Liver (tissue), 9 donors: ENCODE data around the gene ZNF827. TPM values are rescaled to one million over a fixed set of nuclear protein-coding genes. Genes with fewer than 3 reads are reported as not detected.

Source experiments
- DNase-seq: peaks from one replicate; pipeline ENCODE4 v3.0.0-alpha.2; 2017; ENCODE audit warnings: low spot score
- H3K27ac ChIP-seq, 2 donors: one replicate each; pipeline ENCODE4 v1.7.0; 2013; ENCODE audit warnings: inconsistent platforms in 2 of 2, low read length in 2 of 2, control low read depth in 1 of 2, low read depth in 1 of 2, mild to moderate bottlenecking in 1 of 2
- H3K27me3 ChIP-seq, 4 donors: one replicate each; pipeline versions ENCODE4 v1.6.1 to v1.7.0; 2013; ENCODE audit warnings: low read length in 3 of 4, inconsistent platforms in 1 of 4, mild to moderate bottlenecking in 1 of 4, moderate library complexity in 1 of 4; ENCODE audit not compliant: control insufficient read depth in 4 of 4, insufficient read depth in 4 of 4
- H3K36me3 ChIP-seq, 4 donors: one replicate each; pipeline versions ENCODE4 v1.6.1 to v1.7.0; 2013; ENCODE audit warnings: low read length in 3 of 4, mild to moderate bottlenecking in 3 of 4, low read depth in 1 of 4, moderate library complexity in 1 of 4; ENCODE audit not compliant: control insufficient read depth in 4 of 4, insufficient read depth in 3 of 4
- H3K4me1 ChIP-seq, 4 donors: one replicate each; pipeline versions ENCODE4 v1.6.1 to v1.7.0; 2013; ENCODE audit warnings: low read length in 3 of 4, mild to moderate bottlenecking in 3 of 4, moderate library complexity in 1 of 4; ENCODE audit not compliant: control insufficient read depth in 4 of 4, insufficient read depth in 4 of 4
- H3K4me3 ChIP-seq, 3 donors: one replicate each; pipeline versions ENCODE4 v1.6.1 to v1.7.0; 2013; ENCODE audit warnings: low read length in 3 of 3, control low read depth in 1 of 3, low read depth in 1 of 3, mild to moderate bottlenecking in 1 of 3
- H3K9ac ChIP-seq, 2 donors: one replicate each; pipeline ENCODE4 v1.7.0; 2013; ENCODE audit warnings: low read length in 2 of 2, mild to moderate bottlenecking in 2 of 2, moderate library complexity in 2 of 2, control low read depth in 1 of 2, low read depth in 1 of 2
- H3K9me3 ChIP-seq, 4 donors: one replicate each; pipeline versions ENCODE4 v1.6.1 to v1.7.0; 2013; ENCODE audit warnings: low read length in 3 of 4; ENCODE audit not compliant: control insufficient read depth in 4 of 4
- CTCF ChIP-seq: fragments of 150-350 bp; IDR thresholded peaks from 2 replicates; pipeline ENCODE4 v1.5.1; 2017; ENCODE audit warnings: improper control_type of control experiment, low read depth, low read length; ENCODE audit not compliant: missing input control
- EGR1 ChIP-seq, 2 donors: IDR thresholded peaks; 2 replicates each; pipeline ENCODE4 v1.6.1; 2016 to 2018; ENCODE audit warnings: antibody characterized with exemption in 2 of 2, low read depth in 2 of 2
- FOXA1 ChIP-seq: IDR thresholded peaks from 2 replicates; pipeline ENCODE4 v1.6.1; 2016; ENCODE audit warnings: antibody characterized with exemption
- FOXA2 ChIP-seq: IDR thresholded peaks from 2 replicates; pipeline ENCODE4 v1.6.1; 2016; ENCODE audit warnings: antibody characterized with exemption
- HNF4G ChIP-seq: IDR thresholded peaks from 2 replicates; pipeline ENCODE4 v1.6.1; 2016; ENCODE audit warnings: antibody characterized with exemption
- JUND ChIP-seq, 2 donors: IDR thresholded peaks; 2 replicates each; pipeline ENCODE4 v1.6.1; 2016; ENCODE audit warnings: antibody characterized with exemption in 2 of 2
- MAX ChIP-seq: IDR thresholded peaks from 2 replicates; pipeline ENCODE4 v1.6.1; 2016; ENCODE audit warnings: antibody characterized with exemption
- NR2F2 ChIP-seq: IDR thresholded peaks from 2 replicates; pipeline ENCODE4 v1.6.1; 2016; ENCODE audit warnings: antibody characterized with exemption
- RAD21 ChIP-seq, 2 donors: IDR thresholded peaks; 2 replicates each; pipeline ENCODE4 v1.6.1; 2016; ENCODE audit warnings: antibody characterized with exemption in 2 of 2, mild to moderate bottlenecking in 2 of 2
- REST ChIP-seq: IDR thresholded peaks from 2 replicates; pipeline ENCODE4 v1.6.1; 2016; ENCODE audit warnings: antibody characterized with exemption, mild to moderate bottlenecking
- RXRA ChIP-seq, 2 donors: IDR thresholded peaks; 2 replicates each; pipeline ENCODE4 v1.6.1; 2017 to 2018; ENCODE audit warnings: antibody characterized with exemption in 2 of 2, mild to moderate bottlenecking in 1 of 2
- SP1 ChIP-seq: IDR thresholded peaks from 2 replicates; pipeline ENCODE4 v1.6.1; 2018; ENCODE audit warnings: antibody characterized with exemption, mild to moderate bottlenecking
- TAF1 ChIP-seq: conservative IDR thresholded peaks from 2 replicates; pipeline ENCODE4 v1.6.1; 2016; ENCODE audit warnings: antibody characterized with exemption, mild to moderate bottlenecking
- YY1 ChIP-seq: IDR thresholded peaks from 2 replicates; pipeline ENCODE4 v1.6.1; 2016; ENCODE audit warnings: antibody characterized with exemption, mild to moderate bottlenecking
- ZBTB33 ChIP-seq: IDR thresholded peaks from 2 replicates; pipeline ENCODE4 v1.6.1; 2016; ENCODE audit warnings: antibody characterized with exemption
- WGBS: extraction: QIAGEN DNeasy Blood & Tissue Kit; methylation state at CpG from one replicate; pipeline ENCODE4 v1.1.7; 2013; 5-methylcytosine and 5-hydroxymethylcytosine counted together
- polyA plus RNA-seq, 2 donors: library from polyadenylated mRNA; stranded (reverse) in 1 of 2; unstranded in 1 of 2; fragments of 200-250 nt in 1 of 2; fragments of >200 nt in 1 of 2; fragmentation: Nextera tagmentation in 1 of 2; extraction: Ambion mirVana in 1 of 2; gene quantifications; one replicate each; pipeline versions ENCODE4 v1.2.1 to v1.2.3, GENCODE V29; 2013 to 2015
- total RNA-seq, 2 donors: library from RNA; depleted of rRNA; stranded (reverse); fragments of >200 nt; gene quantifications; one replicate each; pipeline ENCODE4 v1.2.3, GENCODE V29; 2014
- donor health status: healthy.
- donor health status: healthy.
- donor health status: healthy.
- donor health status: healthy.
- donor health status: healthy.

ZNF827 gene
- total and polyA plus RNA-seq, 4 donors: 0.46 to 2.9 (median 1.2) TPM

GRCh38 chr4:145815626-145816025 is 123.0 kb downstream of the ZNF827 start:
- no peaks in the 10 kb centered on the region for H3K27me3 ChIP-seq
- no peaks in the 10 kb centered on the region for H3K36me3 ChIP-seq
- H3K9me3 ChIP-seq: no peaks in the 10 kb centered on the region
- WGBS: 88% methylated on average over 1 of the region's 1 CpG
- H3K27ac ChIP-seq: no peak overlapping the region
- no peaks in the 10 kb centered on the region for H3K4me1 ChIP-seq
- no peak for DNase-seq
- TF ChIP-seq TAF1 (no peak), SP1 (no peak), NR2F2 (no peak), REST (no peak), HNF4G (no peak), ZBTB33 (no peak), FOXA2 (no peak), JUND (IDR thresholded peaks at IDR 0.05) (no peak), MAX (no peak), RXRA (IDR thresholded peaks at IDR 0.05) (no peak), RAD21 (IDR thresholded peaks at IDR 0.05) (no peak)
- H3K4me3 ChIP-seq: no peak overlapping the region
- H3K9ac ChIP-seq: no peak overlapping the region

GRCh38 chr4:145815027-145815612 is 123.5 kb downstream of the ZNF827 start:
- no peak overlapping the region for H3K4me3 ChIP-seq
- no peak overlapping the region for H3K27ac ChIP-seq
- no peak for DNase-seq
- no peaks in the 10 kb centered on the region for H3K36me3 ChIP-seq
- TF ChIP-seq YY1: no peak
- H3K9ac ChIP-seq: no peak overlapping the region
- WGBS: 94% methylated on average over 1 of the region's 1 CpG
- H3K4me1 ChIP-seq: no peaks in the 10 kb centered on the region
- H3K27me3 ChIP-seq: no peaks in the 10 kb centered on the region
- H3K9me3 ChIP-seq: no peaks in the 10 kb centered on the region

GRCh38 chr4:145814246-145814645 is 124.4 kb downstream of the ZNF827 start:
- WGBS: 100% methylated on average over 1 of the region's 1 CpG
- H3K27ac ChIP-seq: no peak overlapping the region
- H3K4me3 ChIP-seq: no peak overlapping the region
- H3K4me1 ChIP-seq: no peaks in the 10 kb centered on the region
- H3K36me3 ChIP-seq: no peaks in the 10 kb centered on the region
- H3K27me3 ChIP-seq: no peaks in the 10 kb centered on the region
- peaks cover 0 to 4% (median 1%) of the 10 kb centered on the region in 4 donors for H3K9me3 ChIP-seq
- no peak for DNase-seq
- TF ChIP-seq YY1 (no peak), EGR1 (IDR thresholded peaks at IDR 0.05; ENCODE audit: low read depth in 2 of 2) (no peak), HNF4G (no peak), FOXA2 (no peak), TAF1 (no peak), SP1 (no peak), MAX (no peak), REST (no peak), CTCF (no peak), FOXA1 (no peak), JUND (IDR thresholded peaks at IDR 0.05) (no peak)
- H3K9ac ChIP-seq: no peak overlapping the region
